GM23248 (cell line): ENCODE measurements around the gene GGT6. TPM values are rescaled to one million over a fixed set of nuclear protein-coding genes. Genes with fewer than 3 reads are reported as not detected.
A peak's percentile ranks its signal among the peaks of the same experiment; 100 is the strongest.

Source experiments
- DNase-seq: peaks from one replicate; pipeline ENCODE4 v3.0.0-alpha.2; 2015
- H2AFZ ChIP-seq: fragments of 200-600 bp; sonication (generic); 2 replicates; pipeline ENCODE4 v1.6.1; 2016; ENCODE audit warnings: antibody characterized with exemption
- H3F3A ChIP-seq: fragments of 200-600 bp; sonication (generic); 2 replicates; pipeline ENCODE4 v1.6.1; 2016; ENCODE audit warnings: mild to moderate bottlenecking, antibody characterized with exemption, mixed run types; ENCODE audit not compliant: insufficient read depth
- H3K27ac ChIP-seq: fragments of 200-600 bp; sonication (generic); 2 replicates; pipeline ENCODE4 v1.5.1; 2016; ENCODE audit warnings: mild to moderate bottlenecking
- H3K27me3 ChIP-seq: fragments of 200-600 bp; sonication (generic); replicated peaks from 2 replicates; pipeline ENCODE4 v1.6.1; 2016; ENCODE audit warnings: mild to moderate bottlenecking; ENCODE audit not compliant: insufficient read depth
- H3K36me3 ChIP-seq: fragments of 200-600 bp; sonication (generic); 2 replicates; pipeline ENCODE4 v1.6.1; 2016; ENCODE audit warnings: low read depth, mild to moderate bottlenecking
- H3K4me1 ChIP-seq: fragments of 200-600 bp; sonication (generic); 2 replicates; pipeline ENCODE4 v1.6.1; 2016; ENCODE audit warnings: mild to moderate bottlenecking; ENCODE audit not compliant: insufficient read depth
- H3K4me2 ChIP-seq: fragments of 200-600 bp; sonication (generic); one replicate; pipeline ENCODE4 v1.6.1; 2016; ENCODE audit warnings: mild to moderate bottlenecking; ENCODE audit not compliant: unreplicated experiment
- H3K4me3 ChIP-seq: fragments of 200-600 bp; sonication (generic); 2 replicates; pipeline ENCODE4 v1.5.1; 2016; ENCODE audit warnings: mild to moderate bottlenecking
- H3K79me2 ChIP-seq: fragments of 200-600 bp; sonication (generic); 2 replicates; pipeline ENCODE4 v1.6.1; 2016; ENCODE audit warnings: mild to moderate bottlenecking; ENCODE audit not compliant: insufficient read depth
- H3K9ac ChIP-seq: fragments of 200-600 bp; sonication (generic); 2 replicates; pipeline ENCODE4 v1.6.1; 2016; ENCODE audit warnings: mild to moderate bottlenecking
- H3K9me2 ChIP-seq: fragments of 200-600 bp; sonication (generic); 2 replicates; pipeline ENCODE4 v1.6.1; 2016; ENCODE audit warnings: mixed run types, mild to moderate bottlenecking, moderate library complexity; ENCODE audit not compliant: insufficient read depth
- H3K9me3 ChIP-seq: fragments of 200-600 bp; sonication (generic); one replicate; pipeline ENCODE4 v1.6.1; 2017; ENCODE audit warnings: low read depth
- H4K20me1 ChIP-seq: fragments of 200-600 bp; sonication (generic); 2 replicates; pipeline ENCODE4 v1.6.0; 2016; ENCODE audit not compliant: insufficient read depth
- EZH2 ChIP-seq: fragments of 200-600 bp; sonication (generic); IDR thresholded peaks from 2 replicates; pipeline ENCODE4 v1.6.1; 2018; ENCODE audit warnings: antibody characterized with exemption, mild to moderate bottlenecking; ENCODE audit not compliant: insufficient read depth, poor library complexity, severe bottlenecking
- EZH2phosphoT487 ChIP-seq: fragments of 200-600 bp; sonication (generic); IDR thresholded peaks from 2 replicates; pipeline ENCODE4 v1.6.1; 2018; ENCODE audit warnings: antibody characterized with exemption, moderate library complexity, mild to moderate bottlenecking, low read depth; ENCODE audit not compliant: insufficient read depth
- WGBS, 2 experiments: methylation state at CpG; one replicate each; pipeline ENCODE4 v1.1.6; 2015 to 2017; ENCODE audit warnings: low lambda C conversion rate in 2 of 2, low coverage in 1 of 2; ENCODE audit errors: missing lambda C conversion rate in 2 of 2; 5-methylcytosine and 5-hydroxymethylcytosine counted together
- in situ Hi-C: fragments of 300-500 bp; cut with MboI; formaldehyde crosslinking; loops from 2 replicates; pipeline ENCODE4 v1.15.0; 2020
- polyA plus RNA-seq: library from polyadenylated mRNA; unstranded; fragments of >200 nt; fragmentation: Nextera tagmentation; extraction: Ambion mirVana; gene quantifications from 2 replicates; pipeline ENCODE4 v1.2.1, GENCODE V29; 2016
- total RNA-seq: library from RNA; depleted of rRNA; stranded (reverse); fragments of >200 nt; shearing (Covaris generic); gene quantifications from 2 replicates; pipeline ENCODE4 v1.2.3, GENCODE V29; 2014

GGT6 gene
- total and polyA plus RNA-seq, 2 experiments from 2014 or later, result not detected

DNA sequence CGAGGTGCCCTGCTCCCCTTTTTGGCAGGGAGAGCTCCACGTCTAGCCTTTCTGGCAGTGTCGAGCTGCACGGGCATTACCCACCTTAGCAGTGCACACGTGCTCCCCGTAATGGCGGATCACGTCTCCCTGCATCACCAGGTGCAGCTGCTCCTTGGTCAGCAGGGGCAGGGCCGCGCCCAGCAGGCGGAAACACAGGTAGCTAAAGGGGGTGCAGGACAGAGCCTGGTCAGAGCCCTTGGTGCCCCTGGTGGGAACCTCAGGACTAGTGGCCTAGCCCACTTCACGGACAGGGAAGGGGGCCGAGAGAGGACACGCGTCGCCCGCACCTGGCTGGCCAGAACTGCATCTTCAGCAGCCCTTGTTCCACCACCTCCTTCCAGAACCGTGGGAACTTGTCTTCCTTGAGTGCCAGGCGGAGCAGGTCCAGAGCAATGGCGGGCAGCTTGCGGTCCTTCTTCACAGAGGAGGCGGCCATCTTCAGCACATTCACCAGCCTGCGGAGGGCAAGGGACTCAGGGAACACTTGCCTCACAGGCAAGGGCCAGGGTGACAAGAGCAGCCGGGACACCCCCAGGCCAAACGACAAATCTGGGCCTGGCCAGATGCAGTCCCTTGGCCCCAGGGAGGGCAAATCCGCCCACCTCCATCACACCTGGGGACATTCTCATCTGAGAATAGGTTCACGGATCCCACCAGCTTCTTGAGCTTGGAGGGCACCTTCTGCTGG lies 8.4 kb downstream of the GGT6 start:
- peaks cover 24% of the 10 kb centered on the region; the same call in 1 of the 2 replicates for H3K36me3 ChIP-seq
- H3K9ac ChIP-seq, result no peak overlapping the region
- in situ Hi-C loops, result no loop called here
- no peak for DNase-seq
- WGBS, 2 experiments, result 93 to 94% methylated on average over 26 to 27 of the region's 27 CpGs
- TF ChIP-seq EZH2, result no peak
- no peak for TF ChIP-seq EZH2phosphoT487
- no peak overlapping the region for H3K27ac ChIP-seq
- H2AFZ ChIP-seq, result no peak overlapping the region
- no peaks in the 10 kb centered on the region for H3F3A ChIP-seq
- H3K4me2 ChIP-seq, result no peak overlapping the region
- H3K79me2 ChIP-seq, result peaks cover 39% of the 10 kb centered on the region
- H4K20me1 ChIP-seq, result no peaks in the 10 kb centered on the region
- H3K9me3 ChIP-seq, result no peaks in the 10 kb centered on the region
- H3K4me3 ChIP-seq, result no peak overlapping the region
- no peaks in the 10 kb centered on the region for H3K9me2 ChIP-seq
- 0 out of 2 replicates have a peak, but pooled peaks cover 2% of the 10 kb centered on the region for H3K4me1 ChIP-seq
- H3K27me3 ChIP-seq, result no peaks in the 10 kb centered on the region

- in situ Hi-C loops, result no loop called here
- no peaks in the 10 kb centered on the region for H3F3A ChIP-seq
- H3K9me2 ChIP-seq, result no peaks in the 10 kb centered on the region
- DNase-seq, result peak; percentile 38
- no peak for TF ChIP-seq EZH2
- no peak for TF ChIP-seq EZH2phosphoT487
- H3K9ac ChIP-seq, result no peak overlapping the region
- H3K79me2 ChIP-seq, result peaks cover 39% of the 10 kb centered on the region
- no peaks in the 10 kb centered on the region for H4K20me1 ChIP-seq
- H3K4me2 ChIP-seq, result no peak overlapping the region
- H3K27ac ChIP-seq, result no peak overlapping the region
- H3K4me1 ChIP-seq, result 0 out of 2 replicates have a peak, but pooled peaks cover 2% of the 10 kb centered on the region
- no peaks in the 10 kb centered on the region for H3K27me3 ChIP-seq
- 83 to 88% methylated on average over 8 of the region's 8 CpGs for WGBS, 2 experiments
- H3K9me3 ChIP-seq, result no peaks in the 10 kb centered on the region
- no peak overlapping the region for H3K4me3 ChIP-seq
- H2AFZ ChIP-seq, result no peak overlapping the region
- peaks cover 24% of the 10 kb centered on the region; the same call in 1 of the 2 replicates for H3K36me3 ChIP-seq
These were observed 9.2 kb downstream of the GGT6 start for GRCh38 chr17:4551141-4551540.

GRCh38 chr17:4550534-4551039 lies 9.8 kb downstream of the GGT6 start:
- no peaks in the 10 kb centered on the region for H3K9me2 ChIP-seq
- no peak overlapping the region for H2AFZ ChIP-seq
- H3K9ac ChIP-seq, result no peak overlapping the region
- no peak overlapping the region for H3K4me2 ChIP-seq
- H4K20me1 ChIP-seq, result no peaks in the 10 kb centered on the region
- H3K4me1 ChIP-seq, result 0 out of 2 replicates have a peak, but pooled peaks cover 2% of the 10 kb centered on the region
- WGBS, 2 experiments, result 93 to 94% methylated on average over 16 of the region's 16 CpGs
- in situ Hi-C loops, result no loop called here
- peaks cover 24% of the 10 kb centered on the region; the same call in 1 of the 2 replicates for H3K36me3 ChIP-seq
- peaks cover 38% of the 10 kb centered on the region for H3K79me2 ChIP-seq
- H3F3A ChIP-seq, result no peaks in the 10 kb centered on the region
- no peak overlapping the region for H3K4me3 ChIP-seq
- H3K9me3 ChIP-seq, result no peaks in the 10 kb centered on the region
- DNase-seq, result no peak
- no peak overlapping the region for H3K27ac ChIP-seq
- TF ChIP-seq EZH2phosphoT487, result no peak
- no peak for TF ChIP-seq EZH2
- no peaks in the 10 kb centered on the region for H3K27me3 ChIP-seq

GRCh38 chr17:4549781-4550533 lies 10.4 kb downstream of the GGT6 start:
- 90 to 94% methylated on average over 24 to 25 of the region's 25 CpGs for WGBS, 2 experiments
- in situ Hi-C loops, result no loop called here
- no peaks in the 10 kb centered on the region for H3K9me3 ChIP-seq
- no peak for TF ChIP-seq EZH2phosphoT487
- TF ChIP-seq EZH2, result no peak
- DNase-seq, result no peak
- no peaks in the 10 kb centered on the region for H3K27me3 ChIP-seq
- no peak overlapping the region for H3K4me2 ChIP-seq
- H2AFZ ChIP-seq, result no peak overlapping the region
- H3K27ac ChIP-seq, result no peak overlapping the region
- no peaks in the 10 kb centered on the region for H3F3A ChIP-seq
- H3K4me3 ChIP-seq, result no peak overlapping the region
- no peaks in the 10 kb centered on the region for H3K9me2 ChIP-seq
- H3K36me3 ChIP-seq, result peaks cover 24% of the 10 kb centered on the region; the same call in 1 of the 2 replicates
- no peak overlapping the region for H3K9ac ChIP-seq
- peaks cover 34% of the 10 kb centered on the region for H3K79me2 ChIP-seq
- H4K20me1 ChIP-seq, result no peaks in the 10 kb centered on the region
- H3K4me1 ChIP-seq, result 0 out of 2 replicates have a peak, but pooled peaks cover 2% of the 10 kb centered on the region
